Neutrophil (primary cell): Measurements from ENCODE around the gene LTBP1.

ENCODE experiments used
- H3K27ac ChIP-seq: fragments of 200-600 bp; sonication (generic); 2 replicates; pipeline ENCODE4 v1.5.1; 2016; ENCODE audit warnings: mild to moderate bottlenecking, moderate library complexity
- H3K27me3 ChIP-seq: fragments of 200-600 bp; sonication (generic); 2 replicates; pipeline ENCODE4 v1.6.0; 2016; ENCODE audit warnings: mild to moderate bottlenecking
- H3K36me3 ChIP-seq: fragments of 200-600 bp; sonication (generic); 2 replicates; pipeline ENCODE4 v1.5.1; 2017
- H3K4me1 ChIP-seq, 2 experiments: fragments of 200-600 bp in 1 of 2; sonication (generic) in 1 of 2; 1 replicate in 1 of 2; 2 replicates in 1 of 2; pipeline versions ENCODE4 v1.5.1 to v1.6.1; 2013 to 2016; ENCODE audit warnings: low read depth in 1 of 2, low read length in 1 of 2, mild to moderate bottlenecking in 1 of 2, moderate library complexity in 1 of 2; ENCODE audit not compliant: control insufficient read depth in 1 of 2, insufficient read depth in 1 of 2
- H3K4me3 ChIP-seq, 2 experiments: fragments of 200-600 bp in 1 of 2; sonication (generic) in 1 of 2; 1 replicate in 1 of 2; 2 replicates in 1 of 2; pipeline ENCODE4 v1.5.1; 2013 to 2016; ENCODE audit warnings: low read depth in 1 of 2, low read length in 1 of 2, mild to moderate bottlenecking in 1 of 2, moderate library complexity in 1 of 2
- H3K9me3 ChIP-seq: fragments of 200-600 bp; sonication (generic); 2 replicates; pipeline ENCODE4 v1.5.1; 2016
- CTCF ChIP-seq: fragments of 200-600 bp; sonication (generic); IDR thresholded peaks from 2 replicates; pipeline ENCODE4 v1.5.1; 2016; ENCODE audit warnings: antibody characterized with exemption

The LTBP1 gene

GRCh38 chr2:33038799-33039198 is 92.0 kb downstream of the LTBP1 start:
- no peaks in the 10 kb centered on the region for H3K36me3 ChIP-seq
- no peak for TF ChIP-seq CTCF
- no peak overlapping the region for H3K27ac ChIP-seq
- no peaks in the 10 kb centered on the region for H3K27me3 ChIP-seq
- no peaks in the 10 kb centered on the region for H3K9me3 ChIP-seq
- H3K4me1 ChIP-seq, result no peaks in the 10 kb centered on the region
- H3K4me3 ChIP-seq, result no peak overlapping the region

- H3K27me3 ChIP-seq, result no peaks in the 10 kb centered on the region
- no peak overlapping the region for H3K4me3 ChIP-seq
- no peak overlapping the region for H3K27ac ChIP-seq
- no peaks in the 10 kb centered on the region for H3K36me3 ChIP-seq
- no peaks in the 10 kb centered on the region for H3K9me3 ChIP-seq
- no peak for TF ChIP-seq CTCF
- H3K4me1 ChIP-seq, result no peaks in the 10 kb centered on the region
Observed at GRCh38 chr2:33040541-33040940, 93.8 kb downstream of the LTBP1 start.

GRCh38 chr2:33042265-33042664 is 95.5 kb downstream of the LTBP1 start:
- TF ChIP-seq CTCF, result no peak

GRCh38 chr2:33042819-33043218 is 96.1 kb downstream of the LTBP1 start:
- no peak overlapping the region for H3K4me3 ChIP-seq
- H3K4me1 ChIP-seq, result no peaks in the 10 kb centered on the region
- H3K9me3 ChIP-seq, result no peaks in the 10 kb centered on the region
- no peak for TF ChIP-seq CTCF
- no peaks in the 10 kb centered on the region for H3K36me3 ChIP-seq
- no peak overlapping the region for H3K27ac ChIP-seq
- H3K27me3 ChIP-seq, result no peaks in the 10 kb centered on the region

More at GRCh38 chr2:33042265-33042664, 95.5 kb downstream of the LTBP1 start:
- Histone ChIP-seq H3K4me3 (no peak overlapping the region), H3K4me1 (no peaks in the 10 kb centered on the region), H3K36me3 (no peaks in the 10 kb centered on the region), H3K27me3 (no peaks in the 10 kb centered on the region), H3K9me3 (no peaks in the 10 kb centered on the region), H3K27ac (no peak overlapping the region)

- no peaks in the 10 kb centered on the region for H3K9me3 ChIP-seq
- H3K4me3 ChIP-seq, result no peak overlapping the region
- no peaks in the 10 kb centered on the region for H3K4me1 ChIP-seq
- no peaks in the 10 kb centered on the region for H3K27me3 ChIP-seq
- H3K27ac ChIP-seq, result no peak overlapping the region
- no peak for TF ChIP-seq CTCF
- no peaks in the 10 kb centered on the region for H3K36me3 ChIP-seq
Observed at GRCh38 chr2:33047939-33048338, 101.2 kb downstream of the LTBP1 start.
